Retinal pigment epithelial cell (primary cell): Measurements from ENCODE around the gene QRSL1.

ENCODE experiments used
- DNase-seq: peaks from one replicate; pipeline ENCODE4 v3.0.0-alpha.2; 2010; ENCODE audit warnings: low read depth
- H3K4me3 ChIP-seq: 2 replicates; pipeline ENCODE4 v1.5.1; 2011; ENCODE audit warnings: mild to moderate bottlenecking, low read length, control low read depth, moderate library complexity
- TF ChIP-seq, protein P1 (sequence below): conservative IDR thresholded peaks from 2 replicates; pipeline ENCODE4 v1.5.1; 2011; ENCODE audit warnings: low read depth, low read length, control low read depth, inconsistent platforms

The QRSL1 gene

DNA sequence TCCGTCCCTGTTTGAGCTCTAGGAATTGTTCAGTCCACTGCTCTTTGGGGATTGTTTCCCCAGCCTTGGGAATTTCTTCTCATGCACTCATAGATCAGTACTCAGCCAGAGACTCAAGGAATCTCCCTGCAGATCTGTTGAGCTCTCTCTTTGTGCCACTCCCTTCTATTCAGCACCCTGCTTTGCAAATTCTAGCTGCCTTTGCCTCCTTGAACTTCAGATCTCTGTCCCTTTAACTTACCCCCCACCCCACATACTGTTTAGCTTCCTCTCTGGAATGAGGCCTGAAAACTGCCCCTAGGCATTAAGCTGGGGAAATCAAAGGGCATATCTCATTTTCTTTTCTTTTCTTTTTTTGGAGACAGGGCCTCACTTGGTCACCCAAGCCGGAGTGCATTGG, 30.5 kb downstream of the QRSL1 start:
- H3K4me3 ChIP-seq, result no peak overlapping the region
- DNase-seq, result no peak
- TF ChIP-seq, protein P1, sequence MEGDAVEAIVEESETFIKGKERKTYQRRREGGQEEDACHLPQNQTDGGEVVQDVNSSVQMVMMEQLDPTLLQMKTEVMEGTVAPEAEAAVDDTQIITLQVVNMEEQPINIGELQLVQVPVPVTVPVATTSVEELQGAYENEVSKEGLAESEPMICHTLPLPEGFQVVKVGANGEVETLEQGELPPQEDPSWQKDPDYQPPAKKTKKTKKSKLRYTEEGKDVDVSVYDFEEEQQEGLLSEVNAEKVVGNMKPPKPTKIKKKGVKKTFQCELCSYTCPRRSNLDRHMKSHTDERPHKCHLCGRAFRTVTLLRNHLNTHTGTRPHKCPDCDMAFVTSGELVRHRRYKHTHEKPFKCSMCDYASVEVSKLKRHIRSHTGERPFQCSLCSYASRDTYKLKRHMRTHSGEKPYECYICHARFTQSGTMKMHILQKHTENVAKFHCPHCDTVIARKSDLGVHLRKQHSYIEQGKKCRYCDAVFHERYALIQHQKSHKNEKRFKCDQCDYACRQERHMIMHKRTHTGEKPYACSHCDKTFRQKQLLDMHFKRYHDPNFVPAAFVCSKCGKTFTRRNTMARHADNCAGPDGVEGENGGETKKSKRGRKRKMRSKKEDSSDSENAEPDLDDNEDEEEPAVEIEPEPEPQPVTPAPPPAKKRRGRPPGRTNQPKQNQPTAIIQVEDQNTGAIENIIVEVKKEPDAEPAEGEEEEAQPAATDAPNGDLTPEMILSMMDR, result no peak

DNA sequence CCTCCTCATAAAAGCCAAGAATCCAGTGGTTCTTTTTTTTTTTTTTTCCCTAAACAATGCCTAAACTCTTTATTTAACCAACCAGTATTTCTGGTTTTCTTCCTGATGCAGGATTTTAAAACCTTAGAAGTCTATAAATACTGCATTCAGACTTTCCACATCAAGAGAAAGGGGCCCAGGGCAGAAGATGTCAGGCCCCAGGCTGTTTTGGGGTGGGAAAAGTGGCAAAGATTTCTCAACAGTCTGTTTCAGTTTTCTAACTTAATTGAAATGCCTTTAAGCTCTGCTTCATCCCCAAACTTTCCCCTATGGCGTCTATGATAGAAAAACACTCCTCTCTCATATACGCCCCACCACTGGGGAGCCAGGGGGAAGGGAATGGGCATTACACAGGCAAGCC, 33.1 kb downstream of the QRSL1 start:
- H3K4me3 ChIP-seq, result no peak overlapping the region
- TF ChIP-seq, protein P1, result no peak
- DNase-seq, result no peak

DNA sequence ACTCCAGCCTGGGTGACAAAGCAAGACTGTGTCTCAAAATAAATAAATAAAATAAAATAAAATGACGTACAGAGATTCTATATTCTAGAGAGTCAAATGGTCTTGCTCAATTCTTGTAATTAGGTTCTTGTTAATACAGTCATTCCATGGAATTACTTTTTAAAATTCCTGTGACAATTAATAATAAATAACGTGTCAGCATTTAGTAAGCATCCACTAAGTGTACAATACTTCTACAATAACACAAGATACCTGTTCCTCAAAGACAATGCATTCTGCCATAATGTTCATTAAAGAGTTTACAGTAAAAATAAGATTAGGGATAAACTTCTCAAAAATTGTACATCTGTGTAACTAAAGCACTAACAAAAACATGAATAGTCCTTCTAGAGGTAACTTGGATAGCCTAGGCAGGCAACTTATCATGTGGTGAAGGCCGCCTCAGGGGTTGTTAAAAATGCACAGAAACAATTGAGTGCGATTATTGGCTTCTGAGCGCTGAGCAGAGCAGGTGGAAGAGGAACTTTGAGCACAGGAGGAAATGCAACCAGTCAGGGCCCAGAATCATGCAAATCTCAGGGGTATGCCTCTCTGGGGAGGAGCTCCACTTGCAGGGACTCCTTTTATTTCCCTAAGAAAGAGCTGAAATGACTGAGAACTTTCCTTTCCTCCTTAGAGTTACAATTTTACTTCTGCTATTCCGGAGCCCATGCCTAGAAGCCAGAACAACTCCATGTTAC, 37.1 kb downstream of the QRSL1 start:
- DNase-seq, result no peak
- TF ChIP-seq, protein P1, result no peak
- H3K4me3 ChIP-seq, result no peak overlapping the region

DNA sequence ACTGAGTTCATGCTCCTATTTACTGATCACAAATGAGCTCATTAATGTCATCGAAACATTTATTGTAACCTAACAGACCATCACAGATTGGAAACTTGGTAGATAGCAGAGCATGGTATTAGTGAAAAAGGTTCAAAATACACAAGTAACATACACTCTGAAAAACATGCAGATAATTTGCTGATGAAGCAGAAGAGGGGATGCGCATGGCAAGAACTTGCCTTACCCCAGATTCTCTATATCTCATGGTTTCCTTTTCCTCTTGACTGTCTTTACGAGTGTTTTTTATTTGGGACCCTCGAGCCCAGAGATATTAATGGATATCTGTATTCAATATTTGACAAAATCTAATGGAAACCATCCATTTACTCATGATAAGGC, 37.6 kb downstream of the QRSL1 start:
- H3K4me3 ChIP-seq, result no peak overlapping the region
- TF ChIP-seq, protein P1, result no peak
- no peak for DNase-seq

DNA sequence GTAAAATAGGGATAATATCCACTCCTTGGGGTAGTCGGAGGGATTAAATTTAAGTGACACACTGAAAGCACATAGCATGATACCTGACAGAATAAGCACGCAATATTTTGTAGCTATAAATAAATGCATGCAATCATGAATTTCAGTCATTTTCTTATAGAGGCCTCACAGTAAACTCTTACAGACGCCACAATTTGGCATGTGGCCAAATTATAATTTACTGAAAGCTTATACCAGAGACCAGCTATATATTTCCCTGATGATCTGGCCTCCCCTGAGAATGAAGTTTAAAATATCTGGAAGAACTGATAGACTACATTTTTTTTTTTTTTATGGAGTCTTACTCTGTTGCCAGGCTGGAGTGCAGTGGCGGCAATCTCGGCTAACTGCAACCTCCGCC, 40.9 kb downstream of the QRSL1 start:
- H3K4me3 ChIP-seq, result no peak overlapping the region
- DNase-seq, result no peak
- TF ChIP-seq, protein P1, result no peak

DNA sequence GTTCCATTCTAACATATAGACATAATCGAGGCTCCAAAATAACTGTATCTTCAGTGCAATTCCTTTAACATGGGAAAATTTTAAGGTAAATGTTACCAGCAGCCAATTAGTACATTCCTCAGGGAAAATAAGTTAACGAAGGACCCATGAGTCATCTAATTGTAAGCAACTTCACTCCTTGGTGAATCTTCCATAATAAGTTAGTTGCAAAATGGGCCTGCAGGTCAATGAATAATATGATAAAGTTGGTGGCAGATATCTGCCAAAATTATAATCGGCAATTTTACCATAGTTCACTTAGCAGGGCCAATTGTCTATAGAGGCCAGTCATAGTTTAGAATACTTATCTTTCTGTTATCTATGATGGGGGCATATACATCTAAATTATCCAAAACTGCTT, 42.3 kb downstream of the QRSL1 start:
- H3K4me3 ChIP-seq, result no peak overlapping the region
- no peak for DNase-seq
- TF ChIP-seq, protein P1, result no peak

DNA sequence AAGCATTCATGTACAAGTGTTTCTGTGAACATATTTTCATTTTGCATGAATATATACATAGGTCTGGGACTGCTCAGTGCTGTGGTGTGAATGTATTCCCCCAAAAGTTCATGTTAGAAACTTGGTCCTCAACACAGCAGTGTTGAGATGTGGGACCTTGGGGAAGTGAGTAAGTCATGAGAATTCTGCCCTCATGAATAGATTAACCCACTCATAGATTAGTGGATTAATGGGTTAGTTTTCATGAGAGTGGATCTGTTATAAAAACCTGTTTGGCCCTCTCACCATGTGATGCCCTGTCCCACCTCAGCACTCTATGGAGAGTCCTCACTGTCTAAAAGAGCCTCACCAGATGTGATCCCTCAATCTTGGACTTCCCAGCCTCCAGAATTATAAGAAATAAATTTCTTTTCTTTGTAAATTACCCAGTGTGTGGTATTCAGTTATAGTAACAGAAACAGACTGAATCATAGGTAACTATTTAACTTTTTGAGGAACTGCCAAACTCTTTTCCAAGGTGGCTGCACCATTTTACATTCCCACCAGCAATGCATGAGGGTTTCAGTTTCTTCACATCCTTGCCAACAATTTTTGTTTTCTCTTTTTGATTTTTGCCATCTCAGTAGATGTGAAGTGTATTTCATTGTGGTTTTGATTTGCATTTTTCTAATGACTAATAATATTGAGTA, 45.3 kb downstream of the QRSL1 start:
- TF ChIP-seq, protein P1, result no peak
- no peak overlapping the region for H3K4me3 ChIP-seq
- DNase-seq, result no peak
